Common myeloid progenitor, CD34-positive (primary cell): ENCODE measurements around the gene SNTG2.

Source experiments
- CTCF ChIA-PET: fragments of 350-600 bp; sonication (Branson Sonifier 250); formaldehyde crosslinking; loops from one replicate; lab custom pipeline; 2021; ENCODE audit warnings: antibody characterized with exemption; lab: Charles Lee
- POLR2A ChIA-PET: fragments of 350-600 bp; sonication (Branson Sonifier 250); formaldehyde crosslinking; loops from one replicate; lab custom pipeline; 2021; ENCODE audit warnings: antibody characterized with exemption; lab: Charles Lee
- DNase-seq, 3 donors: peaks; one replicate each; pipeline versions ENCODE4 v3.0.0 to v3.0.0-alpha.2; 2013
- H3K27ac ChIP-seq, 2 experiments: 1 replicate in 1 of 2; 2 replicates in 1 of 2; pipeline ENCODE4 v1.7.0; 2013; ENCODE audit warnings: inconsistent platforms in 2 of 2, low read length in 2 of 2, mild to moderate bottlenecking in 2 of 2, low read depth in 1 of 2, moderate library complexity in 1 of 2; ENCODE audit not compliant: severe bottlenecking in 2 of 2, insufficient read depth in 1 of 2, poor library complexity in 1 of 2
- H3K27me3 ChIP-seq, 5 experiments: replicated peaks in 2 of 5; 1 replicate in 3 of 5; 2 replicates in 2 of 5; pipeline versions ENCODE4 v1.6.1 to v1.7.0; 2013; ENCODE audit warnings: low read length in 4 of 5, mild to moderate bottlenecking in 2 of 5, moderate library complexity in 2 of 5, inconsistent platforms in 1 of 5; ENCODE audit not compliant: insufficient read depth in 5 of 5, control insufficient read depth in 4 of 5
- H3K36me3 ChIP-seq, 4 experiments: 1 replicate in 2 of 4; 2 replicates in 2 of 4; pipeline versions ENCODE4 v1.6.1 to v1.7.0; 2013; ENCODE audit warnings: low read length in 3 of 4, control low read depth in 1 of 4, mild to moderate bottlenecking in 1 of 4; ENCODE audit not compliant: control insufficient read depth in 4 of 4, insufficient read depth in 4 of 4
- H3K4me1 ChIP-seq, 4 experiments: 1 replicate in 3 of 4; 2 replicates in 1 of 4; pipeline versions ENCODE4 v1.6.1 to v1.7.1; 2013; ENCODE audit warnings: low read length in 3 of 4, mild to moderate bottlenecking in 3 of 4, control low read depth in 1 of 4, inconsistent platforms in 1 of 4, moderate library complexity in 1 of 4; ENCODE audit not compliant: control insufficient read depth in 4 of 4, insufficient read depth in 4 of 4; ENCODE audit errors: control extremely low read depth in 1 of 4
- H3K4me3 ChIP-seq, 7 experiments: 1 replicate in 4 of 7; 2 replicates in 3 of 7; pipeline versions ENCODE4 v1.5.1 to v1.7.0; 2013; ENCODE audit warnings: mild to moderate bottlenecking in 7 of 7, low read length in 6 of 7, moderate library complexity in 6 of 7, inconsistent platforms in 2 of 7, low read depth in 2 of 7, control low read depth in 1 of 7; ENCODE audit not compliant: insufficient read depth in 4 of 7, control insufficient read depth in 1 of 7; ENCODE audit errors: extremely low read depth in 1 of 7
- H3K9me3 ChIP-seq, 5 experiments: 1 replicate in 4 of 5; 2 replicates in 1 of 5; pipeline versions ENCODE4 v1.6.1 to v1.7.1; 2013; ENCODE audit warnings: low read length in 4 of 5, mild to moderate bottlenecking in 2 of 5, inconsistent platforms in 1 of 5, low read depth in 1 of 5, moderate library complexity in 1 of 5; ENCODE audit not compliant: control insufficient read depth in 4 of 5, insufficient read depth in 2 of 5; ENCODE audit errors: control extremely low read depth in 1 of 5
- WGBS: methylation state at CpG from one replicate; pipeline ENCODE4 v1.1.5; 2013; ENCODE audit not compliant: insufficient coverage; 5-methylcytosine and 5-hydroxymethylcytosine counted together

Gene SNTG2

DNA sequence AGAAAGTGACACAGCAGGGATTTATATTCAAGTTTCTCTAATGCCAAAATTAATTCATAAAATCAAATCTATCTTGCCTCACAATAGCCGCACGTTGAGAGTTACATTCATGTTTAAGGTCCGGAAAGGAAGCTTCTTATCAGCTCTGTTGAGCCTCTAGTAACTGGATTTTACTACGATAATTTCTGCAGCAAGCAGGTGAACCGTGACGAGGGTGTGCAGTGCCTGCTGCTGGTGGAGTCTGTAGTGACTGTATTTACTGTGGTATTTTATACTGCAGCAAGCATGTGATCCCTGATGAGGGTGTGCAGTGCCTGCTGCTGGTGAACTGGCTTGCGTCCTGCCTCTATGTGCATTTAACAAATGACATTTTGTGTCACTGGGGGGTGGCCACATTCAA lies 120.0 kb downstream of the SNTG2 start:
- H3K27ac ChIP-seq, result no peak overlapping the region
- ChIA-PET CTCF (no interaction called here), POLR2A (no interaction called here)
- DNase-seq, result no peak
- 99% methylated on average over 7 of the region's 7 CpGs for WGBS
- peaks cover 0 to 4% (median 2%) of the 10 kb centered on the region in 5 experiments for H3K27me3 ChIP-seq
- no peaks in the 10 kb centered on the region for H3K36me3 ChIP-seq
- no peak overlapping the region for H3K4me3 ChIP-seq
- peaks cover 0 to 8% (median 0%) of the 10 kb centered on the region in 5 experiments for H3K9me3 ChIP-seq
- H3K4me1 ChIP-seq, result no peaks in the 10 kb centered on the region

DNA sequence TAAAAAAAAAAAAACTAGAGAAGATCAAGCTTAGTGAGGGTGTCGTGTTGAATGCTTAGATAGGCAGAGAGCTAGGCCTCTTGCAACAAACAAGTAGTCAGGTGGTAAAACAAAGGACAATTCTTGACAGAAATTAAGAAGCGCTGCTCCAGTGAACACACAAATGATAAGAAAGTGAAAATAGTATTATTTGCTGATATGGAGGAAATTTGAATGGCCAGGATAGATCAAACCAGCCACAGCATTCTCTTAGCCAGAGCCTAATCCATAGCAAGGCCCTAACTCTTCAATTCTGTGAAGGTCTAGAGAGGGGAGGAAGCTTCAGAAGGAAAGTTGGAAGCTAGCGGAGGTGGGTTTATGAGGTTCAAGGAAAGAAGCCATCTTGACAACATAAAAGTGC lies 121.0 kb downstream of the SNTG2 start:
- Histone ChIP-seq H3K4me1 (no peaks in the 10 kb centered on the region), H3K27me3 (peaks cover 0 to 4% (median 2%) of the 10 kb centered on the region in 5 experiments), H3K9me3 (peaks cover 0 to 8% (median 0%) of the 10 kb centered on the region in 5 experiments), H3K27ac (no peak overlapping the region), H3K36me3 (no peaks in the 10 kb centered on the region), H3K4me3 (no peak overlapping the region)
- no peak for DNase-seq
- CTCF ChIA-PET, result no interaction called here
- 93% methylated on average over 2 of the region's 3 CpGs for WGBS
- POLR2A ChIA-PET, result no interaction called here

GRCh38 chr2:1072250-1072649 lies 121.6 kb downstream of the SNTG2 start:
- H3K27me3 ChIP-seq, result peaks cover 0 to 4% (median 2%) of the 10 kb centered on the region in 5 experiments
- H3K4me3 ChIP-seq, result no peak overlapping the region
- no peaks in the 10 kb centered on the region for H3K4me1 ChIP-seq
- no peaks in the 10 kb centered on the region for H3K36me3 ChIP-seq
- peaks cover 0 to 8% (median 0%) of the 10 kb centered on the region in 5 experiments for H3K9me3 ChIP-seq
- H3K27ac ChIP-seq, result no peak overlapping the region
- CTCF ChIA-PET, result no interaction called here
- POLR2A ChIA-PET, result no interaction called here
- no peak for DNase-seq

DNA sequence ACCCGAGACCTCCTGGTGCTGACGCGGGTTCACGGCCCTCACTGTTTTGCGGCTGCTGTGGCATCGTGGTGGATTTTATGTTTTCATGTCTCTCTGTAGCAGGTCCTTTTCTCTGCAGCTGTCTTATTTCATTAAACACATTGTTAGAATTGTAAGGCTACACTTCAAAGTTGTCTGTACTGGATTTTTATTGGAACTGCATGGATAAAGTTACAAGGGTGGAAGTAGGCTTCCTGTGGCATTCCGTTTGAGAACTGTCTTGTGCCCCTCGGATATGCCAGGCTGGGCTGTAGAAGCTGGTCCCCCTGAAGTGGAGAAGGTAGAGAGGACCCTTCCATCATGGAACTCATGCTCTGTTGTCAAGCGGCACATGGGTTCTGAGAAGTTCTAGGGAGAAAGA lies 127.3 kb downstream of the SNTG2 start:
- ChIA-PET CTCF (no interaction called here), POLR2A (no interaction called here)
- no peak overlapping the region for H3K27ac ChIP-seq
- no peak overlapping the region for H3K4me3 ChIP-seq
- no peaks in the 10 kb centered on the region for H3K9me3 ChIP-seq
- WGBS, result 97% methylated on average over 3 of the region's 9 CpGs
- H3K4me1 ChIP-seq, result no peaks in the 10 kb centered on the region
- DNase-seq, result no peak
- H3K27me3 ChIP-seq, result peaks cover 0 to 7% (median 3%) of the 10 kb centered on the region in 5 experiments
- H3K36me3 ChIP-seq, result no peaks in the 10 kb centered on the region

GRCh38 chr2:1078326-1078725 lies 127.7 kb downstream of the SNTG2 start:
- ChIA-PET CTCF (no interaction called here), POLR2A (no interaction called here)
- H3K4me3 ChIP-seq, result no peak overlapping the region
- WGBS, result 86% methylated on average over 10 of the region's 10 CpGs
- H3K4me1 ChIP-seq, result no peaks in the 10 kb centered on the region
- DNase-seq, result no peak
- peaks cover 0 to 7% (median 3%) of the 10 kb centered on the region in 5 experiments for H3K27me3 ChIP-seq
- no peaks in the 10 kb centered on the region for H3K36me3 ChIP-seq
- no peak overlapping the region for H3K27ac ChIP-seq
- no peaks in the 10 kb centered on the region for H3K9me3 ChIP-seq

GRCh38 chr2:1079873-1080799 lies 129.5 kb downstream of the SNTG2 start:
- no peak overlapping the region for H3K27ac ChIP-seq
- no peak overlapping the region for H3K4me3 ChIP-seq
- no peaks in the 10 kb centered on the region for H3K4me1 ChIP-seq
- no peak for DNase-seq
- no peaks in the 10 kb centered on the region for H3K9me3 ChIP-seq
- POLR2A ChIA-PET, result no interaction called here
- peaks cover 0 to 5% (median 3%) of the 10 kb centered on the region in 5 experiments for H3K27me3 ChIP-seq
- CTCF ChIA-PET, result no interaction called here
- no peaks in the 10 kb centered on the region for H3K36me3 ChIP-seq
- WGBS, result 85% methylated on average over 13 of the region's 15 CpGs

DNA sequence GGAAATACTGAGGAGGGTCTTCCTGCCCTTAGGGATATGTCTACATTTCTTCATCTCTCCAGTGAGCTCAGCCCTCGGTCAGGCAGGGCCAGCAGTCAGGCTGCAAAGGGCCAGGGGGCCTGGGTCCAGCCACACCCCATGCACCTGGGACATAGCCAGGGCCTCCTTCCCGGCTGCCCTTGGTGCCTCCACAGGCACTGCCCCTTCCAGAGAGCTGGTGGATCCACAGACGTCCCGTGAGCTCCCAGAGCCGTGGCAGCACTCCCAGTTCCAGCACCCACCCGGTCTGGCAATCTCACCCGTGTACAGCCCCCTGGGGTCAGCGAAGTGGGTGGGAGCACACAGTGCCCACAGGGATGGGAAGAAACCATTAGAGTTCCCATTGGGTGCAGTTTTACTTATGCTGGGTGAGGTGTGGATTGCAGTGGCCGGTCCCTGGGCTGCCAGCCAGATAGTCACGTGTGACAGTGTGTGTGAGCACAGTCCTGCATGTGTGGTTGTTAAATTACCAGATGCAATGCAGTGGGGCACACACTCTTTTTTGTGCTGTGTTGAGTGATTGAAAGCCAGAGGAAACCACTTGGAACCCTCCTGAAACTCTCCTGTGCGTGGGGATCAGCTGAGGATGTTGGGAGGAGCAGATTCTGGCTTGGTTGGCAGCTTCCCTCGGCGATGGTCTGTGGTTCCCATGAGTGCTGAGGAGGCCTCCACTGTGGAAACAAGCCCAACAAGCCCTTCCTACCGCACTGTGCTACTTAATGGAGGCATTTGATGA lies 131.0 kb downstream of the SNTG2 start:
- Histone ChIP-seq H3K27ac (no peak overlapping the region), H3K4me3 (no peak overlapping the region), H3K27me3 (peaks cover 0 to 5% (median 3%) of the 10 kb centered on the region in 5 experiments), H3K9me3 (no peaks in the 10 kb centered on the region), H3K36me3 (no peaks in the 10 kb centered on the region), H3K4me1 (no peaks in the 10 kb centered on the region)
- no peak for DNase-seq
- ChIA-PET POLR2A (no interaction called here), CTCF (interaction anchor here (1.7 kb wide), 1 partner anchor 60 kb away, joined by 4 read pairs; no protein-coding TSS in a partner anchor)
- 95% methylated on average over 11 of the region's 14 CpGs for WGBS
